GM18909 (cell line): ENCODE measurements around the gene WDR70.
"Not testable (repeated sequence)": the region's sequence is repeated elsewhere in the genome, so short reads cannot be mapped to it uniquely, and the experiment has no call there.

Experiments used
- ATAC-seq: cut with Tn5 transposase; IDR thresholded peaks from one replicate; pipeline ENCODE4 v1.9.1; 2021; ENCODE audit warnings: mild to moderate bottlenecking; ENCODE audit not compliant: unreplicated experiment, poor library complexity

Gene WDR70

GRCh38 chr5:37379100-37379628 lies at the start of gene WDR70:
Gene WDR70 (plus strand): TSS chr5:37379318. CDS start chr5:37379368, 50 bp downstream.
- ATAC-seq = peak; percentile 100

GRCh38 chr5:37334754-37335153 lies 44.4 kb upstream of the WDR70 start:
- not testable (repeated sequence) for ATAC-seq

- ATAC-seq = not testable (repeated sequence)
Observed at GRCh38 chr5:37342741-37343140, 36.4 kb upstream of the WDR70 start.

- no peak for ATAC-seq
Observed at GRCh38 chr5:37355161-37355560, 24.0 kb upstream of the WDR70 start.

GRCh38 chr5:37370550-37370863 lies 8.6 kb upstream of the WDR70 start:
- no peak for ATAC-seq

GRCh38 chr5:37370864-37371726 lies 8.0 kb upstream of the WDR70 start, which contains the start of gene NUP155:
Gene NUP155 (minus strand): TSS chr5:37371106. CDS start chr5:37370977, 129 bp downstream.
- peak; percentile 96 for ATAC-seq

GRCh38 chr5:37375091-37375490 lies 4.0 kb upstream of the WDR70 start:
- no peak for ATAC-seq

- not testable (repeated sequence) for ATAC-seq
Observed at GRCh38 chr5:37378066-37378465, 1.1 kb upstream of the WDR70 start.

GRCh38 chr5:37391591-37391990 lies 12.5 kb downstream of the WDR70 start:
- ATAC-seq = no peak

- ATAC-seq = no peak
Observed at GRCh38 chr5:37396352-37396751, 17.2 kb downstream of the WDR70 start.

GRCh38 chr5:37400501-37400900 lies 21.4 kb downstream of the WDR70 start:
- ATAC-seq = no peak

GRCh38 chr5:37412515-37412914 lies 33.4 kb downstream of the WDR70 start:
- no peak for ATAC-seq

- not testable (repeated sequence) for ATAC-seq
Observed at GRCh38 chr5:37415456-37415855, 36.3 kb downstream of the WDR70 start.

- ATAC-seq = no peak
Observed at GRCh38 chr5:37417347-37417746, 38.2 kb downstream of the WDR70 start.

GRCh38 chr5:37424441-37424840 lies 45.3 kb downstream of the WDR70 start:
- no peak for ATAC-seq

GRCh38 chr5:37428044-37428443 lies 48.9 kb downstream of the WDR70 start:
- ATAC-seq = no peak

- ATAC-seq = no peak
Observed at GRCh38 chr5:37435261-37435660, 56.1 kb downstream of the WDR70 start.

GRCh38 chr5:37436146-37436934 lies 57.2 kb downstream of the WDR70 start:
- peak; percentile 75 for ATAC-seq

GRCh38 chr5:37437711-37438110 lies 58.6 kb downstream of the WDR70 start:
- no peak for ATAC-seq

- not testable (repeated sequence) for ATAC-seq
Observed at GRCh38 chr5:37445783-37446182, 66.7 kb downstream of the WDR70 start.

GRCh38 chr5:37448941-37449340 lies 69.8 kb downstream of the WDR70 start:
- no peak for ATAC-seq
